Glutamatergic neuron (in vitro differentiated cells): ENCODE results near the gene FAM107B. TPM values are rescaled to one million over a fixed set of nuclear protein-coding genes. Genes with fewer than 3 reads are reported as not detected.
"Not testable (repeated sequence)": the region's sequence is repeated elsewhere in the genome, so short reads cannot be mapped to it uniquely, and the experiment has no call there.

Experiments
- DNase-seq: peaks from one replicate; pipeline ENCODE4 v3.0.0; 2022
- H3K27ac Mint-ChIP-seq: one replicate; pipeline ENCODE4 v1.8.0; 2020; ENCODE audit warnings: mild to moderate bottlenecking, mixed read lengths, inconsistent platforms; ENCODE audit not compliant: unreplicated experiment
- H3K27me3 Mint-ChIP-seq: one replicate; pipeline ENCODE4 v1.8.0; 2020; ENCODE audit warnings: mild to moderate bottlenecking, moderate library complexity, mixed read lengths, inconsistent platforms; ENCODE audit not compliant: unreplicated experiment
- H3K36me3 Mint-ChIP-seq: one replicate; pipeline ENCODE4 v1.8.0; 2020; ENCODE audit warnings: mild to moderate bottlenecking, mixed read lengths, inconsistent platforms; ENCODE audit not compliant: unreplicated experiment
- H3K4me1 Mint-ChIP-seq: one replicate; pipeline ENCODE4 v1.8.0; 2020; ENCODE audit warnings: mild to moderate bottlenecking, low read depth, mixed read lengths, inconsistent platforms; ENCODE audit not compliant: unreplicated experiment
- H3K4me3 Mint-ChIP-seq: one replicate; pipeline ENCODE4 v1.8.0; 2020; ENCODE audit warnings: mild to moderate bottlenecking, mixed read lengths, inconsistent platforms; ENCODE audit not compliant: unreplicated experiment
- H3K9me3 Mint-ChIP-seq: one replicate; pipeline ENCODE4 v1.8.0; 2020; ENCODE audit warnings: mild to moderate bottlenecking, moderate library complexity, mixed read lengths, inconsistent platforms; ENCODE audit not compliant: unreplicated experiment
- CTCF ChIP-seq: fragments of 200-600 bp; sonication (generic); IDR thresholded peaks from one replicate; pipeline ENCODE4 v1.5.0; 2021; ENCODE audit not compliant: partially characterized antibody, unreplicated experiment
- total RNA-seq: library from RNA; stranded (reverse); fragmentation: NEBNext Ultra II Directional; extraction: Animal tissue kit (Norgen Biotek cat#: 25700); gene quantifications from one replicate; pipeline ENCODE4 v1.2.1, GENCODE V29; 2021; ENCODE audit not compliant: unreplicated experiment

FAM107B gene
- total RNA-seq, 1 donor from 2014 or later, result 88.6 TPM

GRCh38 chr10:14820775-14821154 lies 46.1 kb upstream of the FAM107B start:
- Mint-ChIP-seq H3K27ac (no peak overlapping the region), H3K4me3 (no peak overlapping the region), H3K9me3 (no peaks in the 10 kb centered on the region), H3K4me1 (peaks cover 1% of the 10 kb centered on the region), H3K36me3 (no peaks in the 10 kb centered on the region), H3K27me3 (peaks cover 2% of the 10 kb centered on the region)
- TF ChIP-seq CTCF, result no peak
- DNase-seq, result no peak

- no peaks in the 10 kb centered on the region for H3K9me3 Mint-ChIP-seq
- peaks cover 1% of the 10 kb centered on the region for H3K4me1 Mint-ChIP-seq
- H3K36me3 Mint-ChIP-seq, result no peaks in the 10 kb centered on the region
- TF ChIP-seq CTCF, result no peak
- peaks cover 2% of the 10 kb centered on the region for H3K27me3 Mint-ChIP-seq
- no peak overlapping the region for H3K27ac Mint-ChIP-seq
- H3K4me3 Mint-ChIP-seq, result no peak overlapping the region
- no peak for DNase-seq
These were observed 45.5 kb upstream of the FAM107B start for GRCh38 chr10:14820010-14820774.

- H3K4me3 Mint-ChIP-seq, result not testable (repeated sequence)
These were observed 42.0 kb upstream of the FAM107B start for GRCh38 chr10:14816717-14817116.

GRCh38 chr10:14815681-14816080 lies 41.0 kb upstream of the FAM107B start:
- H3K4me1 Mint-ChIP-seq, result peaks cover 1% of the 10 kb centered on the region
- H3K27ac Mint-ChIP-seq, result no peak overlapping the region
- H3K4me3 Mint-ChIP-seq, result no peak overlapping the region
- H3K9me3 Mint-ChIP-seq, result no peaks in the 10 kb centered on the region
- DNase-seq, result no peak
- peaks cover 4% of the 10 kb centered on the region for H3K27me3 Mint-ChIP-seq
- no peaks in the 10 kb centered on the region for H3K36me3 Mint-ChIP-seq
- TF ChIP-seq CTCF, result no peak

More at GRCh38 chr10:14816717-14817116, 42.0 kb upstream of the FAM107B start:
- not testable (repeated sequence) for H3K36me3 Mint-ChIP-seq, DNase-seq, H3K27me3 Mint-ChIP-seq, H3K27ac Mint-ChIP-seq, H3K9me3 Mint-ChIP-seq, H3K4me1 Mint-ChIP-seq

- no peak for TF ChIP-seq CTCF
- H3K4me3 Mint-ChIP-seq, result no peak overlapping the region
- H3K27ac Mint-ChIP-seq, result no peak overlapping the region
- no peaks in the 10 kb centered on the region for H3K4me1 Mint-ChIP-seq
- no peaks in the 10 kb centered on the region for H3K36me3 Mint-ChIP-seq
- no peak for DNase-seq
- H3K9me3 Mint-ChIP-seq, result no peaks in the 10 kb centered on the region
- H3K27me3 Mint-ChIP-seq, result peaks cover 4% of the 10 kb centered on the region
These were observed 37.6 kb upstream of the FAM107B start for GRCh38 chr10:14812271-14812670.
